ENCODE measurements around the gene PDCD7. TPM values are rescaled to one million over a fixed set of nuclear protein-coding genes. Genes with fewer than 3 reads are reported as not detected.
"Not testable (repeated sequence)": the region's sequence is repeated elsewhere in the genome, so short reads cannot be mapped to it uniquely, and the experiment has no call there.

Gene PDCD7, protein sequence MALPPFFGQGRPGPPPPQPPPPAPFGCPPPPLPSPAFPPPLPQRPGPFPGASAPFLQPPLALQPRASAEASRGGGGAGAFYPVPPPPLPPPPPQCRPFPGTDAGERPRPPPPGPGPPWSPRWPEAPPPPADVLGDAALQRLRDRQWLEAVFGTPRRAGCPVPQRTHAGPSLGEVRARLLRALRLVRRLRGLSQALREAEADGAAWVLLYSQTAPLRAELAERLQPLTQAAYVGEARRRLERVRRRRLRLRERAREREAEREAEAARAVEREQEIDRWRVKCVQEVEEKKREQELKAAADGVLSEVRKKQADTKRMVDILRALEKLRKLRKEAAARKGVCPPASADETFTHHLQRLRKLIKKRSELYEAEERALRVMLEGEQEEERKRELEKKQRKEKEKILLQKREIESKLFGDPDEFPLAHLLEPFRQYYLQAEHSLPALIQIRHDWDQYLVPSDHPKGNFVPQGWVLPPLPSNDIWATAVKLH
- 10 to 100 TPM; 33.8 to 35.1 TPM for total RNA-seq

DNA sequence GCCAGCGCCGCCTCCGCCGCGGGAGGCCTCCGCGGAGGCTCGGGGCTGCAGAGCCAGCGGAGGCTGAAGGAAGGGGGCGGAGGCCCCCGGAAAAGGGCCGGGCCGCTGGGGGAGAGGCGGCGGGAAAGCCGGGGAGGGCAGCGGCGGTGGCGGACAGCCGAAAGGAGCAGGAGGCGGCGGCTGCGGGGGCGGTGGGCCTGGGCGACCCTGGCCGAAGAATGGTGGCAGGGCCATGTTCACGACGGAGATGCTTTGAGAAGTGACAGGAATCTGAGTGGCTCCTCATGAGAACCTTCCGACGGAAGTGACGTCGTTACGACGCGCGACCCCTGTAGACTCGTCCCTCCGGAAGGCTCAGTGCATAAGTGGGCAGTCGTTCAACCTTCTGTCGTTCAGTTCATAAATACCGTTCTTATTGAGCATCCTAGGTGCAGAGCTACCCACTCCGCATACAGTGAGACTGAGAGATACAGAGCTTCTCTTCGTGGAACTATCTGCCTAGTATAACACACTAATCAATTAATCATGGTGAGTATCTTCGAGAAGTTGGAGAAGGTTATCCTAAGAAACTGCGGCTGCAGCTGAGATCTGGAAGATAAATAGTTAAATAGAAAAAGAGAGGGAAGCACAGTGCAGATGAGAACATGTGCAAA is at the start of gene PDCD7:
Gene PDCD7 (minus strand): TSS at position 261 of the 653 bp plus-strand sequence. CDS start 27 bp downstream, at position 234.
- intact Hi-C loops (cut with micrococcal nuclease) = loop anchor here (5.0 kb wide), 1 partner anchor 164 kb away; the partner anchor contains the start of gene RNU5A-1
- DNase-seq (peak; percentile 94), ATAC-seq (peak; percentile 96)
- H3K27ac Mint-ChIP-seq = peak within 1 kb of the TSS; percentile 90
- peak within 1 kb of the TSS; percentile 86 for H3K4me3 Mint-ChIP-seq
- ChIA-PET POLR2A (interaction anchor here (0.8 to 1.3 kb wide), 4 partner anchors 9 to 171 kb away, joined by 3 to 9 read pairs (median 4); partner anchors contain the start of gene RNU5B-1), CTCF (interaction anchor here (1.3 kb wide), 1 partner anchor 163 kb away, joined by 3 read pairs; no protein-coding TSS in a partner anchor)
- peaks cover 27% of the 10 kb centered on the region for H3K4me1 Mint-ChIP-seq (ENCODE audit: low read depth)
- peaks cover 7% of the 10 kb centered on the region for H3K9me3 Mint-ChIP-seq
- peaks cover 23% of the 10 kb centered on the region for H3K36me3 Mint-ChIP-seq (ENCODE audit: low read depth)
- H3K27me3 Mint-ChIP-seq = no peaks in the 10 kb centered on the region
- TF ChIP-seq, protein P1, sequence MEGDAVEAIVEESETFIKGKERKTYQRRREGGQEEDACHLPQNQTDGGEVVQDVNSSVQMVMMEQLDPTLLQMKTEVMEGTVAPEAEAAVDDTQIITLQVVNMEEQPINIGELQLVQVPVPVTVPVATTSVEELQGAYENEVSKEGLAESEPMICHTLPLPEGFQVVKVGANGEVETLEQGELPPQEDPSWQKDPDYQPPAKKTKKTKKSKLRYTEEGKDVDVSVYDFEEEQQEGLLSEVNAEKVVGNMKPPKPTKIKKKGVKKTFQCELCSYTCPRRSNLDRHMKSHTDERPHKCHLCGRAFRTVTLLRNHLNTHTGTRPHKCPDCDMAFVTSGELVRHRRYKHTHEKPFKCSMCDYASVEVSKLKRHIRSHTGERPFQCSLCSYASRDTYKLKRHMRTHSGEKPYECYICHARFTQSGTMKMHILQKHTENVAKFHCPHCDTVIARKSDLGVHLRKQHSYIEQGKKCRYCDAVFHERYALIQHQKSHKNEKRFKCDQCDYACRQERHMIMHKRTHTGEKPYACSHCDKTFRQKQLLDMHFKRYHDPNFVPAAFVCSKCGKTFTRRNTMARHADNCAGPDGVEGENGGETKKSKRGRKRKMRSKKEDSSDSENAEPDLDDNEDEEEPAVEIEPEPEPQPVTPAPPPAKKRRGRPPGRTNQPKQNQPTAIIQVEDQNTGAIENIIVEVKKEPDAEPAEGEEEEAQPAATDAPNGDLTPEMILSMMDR (IDR thresholded peaks at IDR 0.05) = no peak

DNA sequence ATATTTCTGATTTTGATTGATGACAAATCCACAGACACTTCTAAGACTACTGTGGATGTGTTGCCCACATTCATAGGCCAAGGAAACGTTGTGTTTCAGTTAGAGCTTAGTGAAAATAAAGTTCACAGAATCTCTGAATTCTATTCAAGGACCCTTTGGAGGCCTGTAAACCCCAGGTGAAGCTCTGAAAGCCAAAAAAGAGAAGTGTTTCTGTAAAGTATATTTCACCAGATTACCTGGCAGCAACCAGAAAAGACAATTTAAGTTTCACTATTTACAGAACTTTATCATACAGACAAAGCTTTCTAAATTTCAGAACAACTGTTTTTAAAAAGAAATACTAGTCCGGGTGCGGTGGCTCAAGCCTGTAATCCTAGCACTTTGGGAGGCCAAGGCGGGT is 48.9 kb upstream of the PDCD7 start:
- TF ChIP-seq, protein P1 (IDR thresholded peaks at IDR 0.05) = no peak
- POLR2A ChIA-PET = interaction anchor here (1.2 to 2.0 kb wide), 2 partner anchors 115 to 117 kb away, joined by 5 to 6 read pairs; no protein-coding TSS in a partner anchor
- CTCF ChIA-PET = interaction anchor here (1.2 to 2.4 kb wide), 4 partner anchors 16 to 149 kb away, joined by 3 to 5 read pairs (median 4); no protein-coding TSS in a partner anchor
- Mint-ChIP-seq H3K27me3 (no peaks in the 10 kb centered on the region), H3K27ac (peak overlapping the region; percentile 42), H3K4me1 (ENCODE audit: low read depth) (peaks cover 31% of the 10 kb centered on the region), H3K4me3 (peak overlapping the region; percentile 94), H3K36me3 (ENCODE audit: low read depth) (peaks cover 25% of the 10 kb centered on the region), H3K9me3 (no peaks in the 10 kb centered on the region)
- DNase-seq = no peak
- intact Hi-C loops (cut with micrococcal nuclease) = no loop called here
- ATAC-seq = no peak

DNA sequence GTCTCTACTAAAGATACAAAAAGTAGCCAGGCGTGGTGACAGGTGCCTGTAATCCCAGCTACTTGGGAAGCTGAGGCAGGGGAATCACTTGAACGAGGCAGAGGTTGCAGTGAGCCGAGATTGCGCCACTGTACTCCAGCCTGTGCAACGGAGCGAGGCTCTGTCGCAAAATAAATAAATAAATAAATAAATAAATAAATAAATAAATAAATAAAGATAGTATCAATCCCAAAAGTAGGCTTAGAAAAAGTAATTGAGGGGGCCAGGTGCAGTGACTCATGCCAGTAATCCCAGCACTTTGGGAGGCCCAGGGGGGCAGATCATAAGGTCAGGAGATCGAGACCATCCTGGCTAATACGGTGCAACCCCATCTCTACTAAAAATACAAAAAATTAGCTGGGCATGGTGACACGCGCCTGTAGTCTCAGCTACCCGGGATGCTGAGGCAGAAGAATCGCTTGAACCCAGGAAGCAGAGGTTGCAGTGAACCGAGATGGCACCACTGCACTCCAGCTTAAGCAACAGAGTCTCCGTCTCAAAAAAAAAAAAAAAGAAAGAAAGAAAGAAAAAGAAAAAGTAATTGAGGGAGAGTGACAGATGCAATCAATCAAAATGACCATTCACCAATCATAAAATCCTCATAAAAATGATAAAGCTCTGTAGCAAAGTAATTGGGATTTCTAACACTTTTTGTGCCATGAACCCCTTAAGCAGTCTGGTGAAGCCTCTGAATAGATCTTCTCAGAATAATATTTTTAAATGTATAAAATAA is 48.2 kb upstream of the PDCD7 start:
- intact Hi-C loops (cut with micrococcal nuclease); DNase-seq; H3K9me3 Mint-ChIP-seq; H3K27me3 Mint-ChIP-seq; H3K27ac Mint-ChIP-seq; ATAC-seq: not testable (repeated sequence)
- peak overlapping the region; percentile 31 for H3K4me3 Mint-ChIP-seq
- ChIA-PET CTCF (interaction anchor here (1.2 to 2.4 kb wide), 4 partner anchors 15 to 148 kb away, joined by 3 to 5 read pairs (median 4); no protein-coding TSS in a partner anchor), POLR2A (interaction anchor here (1.2 to 2.0 kb wide), 2 partner anchors 116 to 118 kb away, joined by 5 to 6 read pairs; no protein-coding TSS in a partner anchor)
- H3K4me1 Mint-ChIP-seq (ENCODE audit: low read depth) = peaks cover 31% of the 10 kb centered on the region
- peaks cover 28% of the 10 kb centered on the region for H3K36me3 Mint-ChIP-seq (ENCODE audit: low read depth)

DNA sequence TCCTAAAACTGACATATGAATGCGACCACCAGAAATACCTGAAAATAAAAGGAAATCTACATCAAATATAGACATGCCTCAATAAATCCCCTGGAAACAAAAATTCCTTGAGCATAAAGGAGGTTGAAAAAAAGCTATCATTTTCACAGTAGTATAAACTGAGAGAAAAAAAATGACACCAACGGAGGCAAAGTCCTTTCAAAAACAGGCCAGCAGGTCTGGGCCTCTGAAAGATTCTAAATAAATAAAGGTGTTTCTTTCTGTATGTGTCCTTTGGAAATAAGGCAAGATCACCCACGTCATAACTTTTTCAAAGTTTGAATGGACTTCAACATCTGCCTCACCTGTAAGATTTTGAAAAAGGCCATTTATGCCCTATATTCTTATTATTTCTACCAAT is 46.6 kb upstream of the PDCD7 start:
- intact Hi-C loops (cut with micrococcal nuclease) = no loop called here
- H3K27ac Mint-ChIP-seq = no peak overlapping the region
- DNase-seq = no peak
- peaks cover 27% of the 10 kb centered on the region for H3K4me1 Mint-ChIP-seq (ENCODE audit: low read depth)
- no peak for ATAC-seq
- TF ChIP-seq, protein P1 (IDR thresholded peaks at IDR 0.05) = no peak
- no peaks in the 10 kb centered on the region for H3K9me3 Mint-ChIP-seq
- no peaks in the 10 kb centered on the region for H3K27me3 Mint-ChIP-seq
- no peak overlapping the region for H3K4me3 Mint-ChIP-seq
- CTCF ChIA-PET = interaction anchor here (0.7 kb wide), 1 partner anchor 220 kb away, joined by 3 read pairs; no protein-coding TSS in a partner anchor
- POLR2A ChIA-PET = no interaction called here
- peaks cover 33% of the 10 kb centered on the region for H3K36me3 Mint-ChIP-seq (ENCODE audit: low read depth)

All from activated CD8-positive, alpha-beta T cell treated with anti-CD3 and anti-CD28 coated beads for 36 hours (primary cell).